K562 (cell line): ENCODE data around the gene RALB. TPM values are rescaled to one million over a fixed set of nuclear protein-coding genes. Genes with fewer than 3 reads are reported as not detected.
A peak's percentile ranks its signal among the peaks of the same experiment; 100 is the strongest.

Experiments used
- CTBP1 ChIP-seq: fragments of 450-650 bp; IDR thresholded peaks from 2 replicates; pipeline ENCODE4 v1.6.1; 2016; ENCODE audit warnings: borderline replicate concordance
- DDX20 ChIP-seq: fragments of 450-650 bp; IDR thresholded peaks from 2 replicates; pipeline ENCODE4 v1.6.1; 2016; ENCODE audit warnings: missing genetic modification characterization, low read depth, mild to moderate bottlenecking, missing compliant biosample characterization, moderate library complexity
- GTF2F1 ChIP-seq: IDR thresholded peaks from 2 replicates; pipeline ENCODE4 v1.6.1; 2011; ENCODE audit warnings: low read depth, low read length, improper control_type of control experiment
- JUND ChIP-seq, 2 experiments: IDR thresholded peaks; 2 replicates in 1 of 2; 3 replicates in 1 of 2; pipeline ENCODE4 v1.6.1; 2011; ENCODE audit warnings: borderline replicate concordance in 2 of 2, low read depth in 2 of 2, low read length in 2 of 2, improper control_type of control experiment in 1 of 2, missing biosample characterization in 1 of 2, missing genetic modification characterization in 1 of 2, missing genetic modification reagents in 1 of 2
- MCM3 ChIP-seq: fragments of 450-650 bp; IDR thresholded peaks from 2 replicates; pipeline ENCODE4 v1.6.1; 2016
- POLR3A ChIP-seq: IDR thresholded peaks from 2 replicates; pipeline ENCODE4 v1.6.1; 2011; ENCODE audit warnings: borderline replicate concordance, mild to moderate bottlenecking, moderate library complexity; ENCODE audit not compliant: insufficient read length, insufficient read depth; ENCODE audit errors: extremely low read depth
- RNF2 ChIP-seq: sonication (generic); IDR thresholded peaks from 2 replicates; pipeline ENCODE4 v1.6.1; 2016
- SRSF7 ChIP-seq: fragments of 200-400 bp; formaldehyde crosslinking; optimal IDR thresholded peaks from 2 replicates; pipeline ENCODE3; 2017; ENCODE audit warnings: mild to moderate bottlenecking, low read depth, low read length
- STAT5B ChIP-seq: fragments of 250-450 bp; sonication (Bioruptor Pico); IDR thresholded peaks from 2 replicates; pipeline ENCODE4 v1.8.0; 2021; ENCODE audit warnings: mild to moderate bottlenecking, inconsistent platforms
- TBL1XR1 ChIP-seq, 2 experiments: IDR thresholded peaks; 2 replicates each; pipeline ENCODE4 v1.6.1; 2012; ENCODE audit warnings: improper control_type of control experiment in 2 of 2, low read length in 2 of 2, mild to moderate bottlenecking in 1 of 2
- TRIM24 ChIP-seq, 2 experiments: fragments of 450-650 bp; IDR thresholded peaks; 2 replicates each; pipeline ENCODE4 v1.6.1; 2016
- XRCC4 ChIP-seq: IDR thresholded peaks from one replicate; pipeline ENCODE4 v1.6.1; 2011; ENCODE audit not compliant: insufficient read depth, insufficient read length; ENCODE audit errors: extremely low read depth
- XRCC5 ChIP-seq: fragments of 200-400 bp; formaldehyde crosslinking; IDR thresholded peaks from 2 replicates; pipeline ENCODE4 v1.6.1; 2017; ENCODE audit warnings: low read depth, mild to moderate bottlenecking, low read length
- ZNF143 ChIP-seq: sonication (generic); formaldehyde crosslinking; IDR thresholded peaks from 2 replicates; pipeline ENCODE4 v1.9.0; 2022; ENCODE audit warnings: mild to moderate bottlenecking, missing genetic modification reagents
- ZNF511 ChIP-seq: sonication (generic); formaldehyde crosslinking; IDR thresholded peaks from 2 replicates; pipeline ENCODE4 v1.8.0; 2022; ENCODE audit warnings: mild to moderate bottlenecking, missing genetic modification reagents
- ZNF655 ChIP-seq: fragments of 250-450 bp; sonication (Bioruptor Pico); IDR thresholded peaks from 2 replicates; pipeline ENCODE4 v1.5.0; 2021
- ZNF778 ChIP-seq: fragments of 450-650 bp; formaldehyde crosslinking; IDR thresholded peaks from 2 replicates; pipeline ENCODE4 v1.4.0; 2020; ENCODE audit warnings: mild to moderate bottlenecking, moderate library complexity
- polyA plus RNA-seq, 8 experiments: library from polyadenylated mRNA; depleted of rRNA in 4 of 8; stranded (reverse) in 5 of 8; unstranded in 3 of 8; fragments of >200 nt; fragmentation: Nextera tagmentation in 2 of 8; fragmentation: Illumina TruSeq in 1 of 8; extraction: Ambion mirVana in 2 of 8; extraction: Trizol in 1 of 8; gene quantifications; 2 replicates each; pipeline versions ENCODE4 v1.2.1 to v1.2.3, GENCODE V29; 2011 to 2014; ENCODE audit warnings: inconsistent platforms in 1 of 8, missing spikeins in 1 of 8
- total RNA-seq, 7 experiments: library from RNA; depleted of rRNA in 6 of 7; stranded (reverse); fragments of >200 nt in 6 of 7; fragmentation: Illumina TruSeq in 2 of 7; extraction: Trizol in 2 of 7; gene quantifications; 2 replicates each; pipeline versions ENCODE4 v1.2.1 to v1.2.3, GENCODE V29; 2011 to 2021; ENCODE audit warnings: low replicate concordance in 1 of 7
- TF ChIP-seq, protein P1 (sequence below): fragments of 200-800 bp; sonication (Bioruptor generic); IDR thresholded peaks from 2 replicates; pipeline ENCODE4 v1.6.1; 2017; ENCODE audit warnings: missing genetic modification characterization, missing compliant biosample characterization
- TF ChIP-seq, protein P2 (sequence below), 2 experiments: IDR thresholded peaks; 2 replicates each; pipeline ENCODE4 v1.6.1; 2012; ENCODE audit warnings: improper control_type of control experiment in 2 of 2, low read depth in 2 of 2, low read length in 2 of 2, borderline replicate concordance in 1 of 2

The RALB gene
- total and polyA plus RNA-seq, 9 of the 15 experiments (the other 6 are each of a cell fraction or from before 2014, with no cell fraction given): 14.8 to 65.6 (median 38.4) TPM

GRCh38 chr2:120237491-120237902 lies 15.2 kb upstream of the RALB start (continued):
- TF ChIP-seq ZNF655 (no peak), XRCC4 (no peak), STAT5B (CRISPR knock-in tag) (no peak), TRIM24 (IDR thresholded peaks at IDR 0.05) (no peak), ZNF511 (CRISPR knock-in tag) (no peak), RNF2 (no peak), POLR3A (no peak), GTF2F1 (no peak), XRCC5 (no peak), JUND (IDR thresholded peaks at IDR 0.05; ENCODE audit: borderline replicate concordance, low read depth, low read length) (peak; percentile 87), JUND (tag; IDR thresholded peaks at IDR 0.05; ENCODE audit: borderline replicate concordance, low read depth, low read length) (peak; percentile 77; the same call in 2 of the 3 replicates), DDX20 (tag) (no peak), TBL1XR1 (IDR thresholded peaks at IDR 0.05; ENCODE audit: low read length in 2 of 2) (no peak), ZNF778 (CRISPR knock-in tag) (no peak), ZNF143 (no peak), SRSF7 (no peak), MCM3 (no peak), CTBP1 (peak; percentile 60)
- TF ChIP-seq, protein P1, sequence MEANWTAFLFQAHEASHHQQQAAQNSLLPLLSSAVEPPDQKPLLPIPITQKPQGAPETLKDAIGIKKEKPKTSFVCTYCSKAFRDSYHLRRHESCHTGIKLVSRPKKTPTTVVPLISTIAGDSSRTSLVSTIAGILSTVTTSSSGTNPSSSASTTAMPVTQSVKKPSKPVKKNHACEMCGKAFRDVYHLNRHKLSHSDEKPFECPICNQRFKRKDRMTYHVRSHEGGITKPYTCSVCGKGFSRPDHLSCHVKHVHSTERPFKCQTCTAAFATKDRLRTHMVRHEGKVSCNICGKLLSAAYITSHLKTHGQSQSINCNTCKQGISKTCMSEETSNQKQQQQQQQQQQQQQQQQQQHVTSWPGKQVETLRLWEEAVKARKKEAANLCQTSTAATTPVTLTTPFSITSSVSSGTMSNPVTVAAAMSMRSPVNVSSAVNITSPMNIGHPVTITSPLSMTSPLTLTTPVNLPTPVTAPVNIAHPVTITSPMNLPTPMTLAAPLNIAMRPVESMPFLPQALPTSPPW (CRISPR knock-in tag): peak; percentile 18; the same call in 1 of the 2 replicates
- TF ChIP-seq, protein P2, sequence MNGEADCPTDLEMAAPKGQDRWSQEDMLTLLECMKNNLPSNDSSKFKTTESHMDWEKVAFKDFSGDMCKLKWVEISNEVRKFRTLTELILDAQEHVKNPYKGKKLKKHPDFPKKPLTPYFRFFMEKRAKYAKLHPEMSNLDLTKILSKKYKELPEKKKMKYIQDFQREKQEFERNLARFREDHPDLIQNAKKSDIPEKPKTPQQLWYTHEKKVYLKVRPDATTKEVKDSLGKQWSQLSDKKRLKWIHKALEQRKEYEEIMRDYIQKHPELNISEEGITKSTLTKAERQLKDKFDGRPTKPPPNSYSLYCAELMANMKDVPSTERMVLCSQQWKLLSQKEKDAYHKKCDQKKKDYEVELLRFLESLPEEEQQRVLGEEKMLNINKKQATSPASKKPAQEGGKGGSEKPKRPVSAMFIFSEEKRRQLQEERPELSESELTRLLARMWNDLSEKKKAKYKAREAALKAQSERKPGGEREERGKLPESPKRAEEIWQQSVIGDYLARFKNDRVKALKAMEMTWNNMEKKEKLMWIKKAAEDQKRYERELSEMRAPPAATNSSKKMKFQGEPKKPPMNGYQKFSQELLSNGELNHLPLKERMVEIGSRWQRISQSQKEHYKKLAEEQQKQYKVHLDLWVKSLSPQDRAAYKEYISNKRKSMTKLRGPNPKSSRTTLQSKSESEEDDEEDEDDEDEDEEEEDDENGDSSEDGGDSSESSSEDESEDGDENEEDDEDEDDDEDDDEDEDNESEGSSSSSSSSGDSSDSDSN (IDR thresholded peaks at IDR 0.05; ENCODE audit: borderline replicate concordance in 1 of 2, low read depth in 2 of 2, low read length in 2 of 2): 0 out of 4 replicates have a peak, but pooled peaks of 1 of the 2 experiments have one; percentile 40
